Left renal cortex interstitium (tissue), 4 donors: ENCODE data around the gene F2RL3. TPM values are rescaled to one million over a fixed set of nuclear protein-coding genes. Genes with fewer than 3 reads are reported as not detected.
"Not testable (repeated sequence)": the region's sequence is repeated elsewhere in the genome, so short reads cannot be mapped to it uniquely, and the experiment has no call there.

Experiments
- DNase-seq, 4 donors: peaks; one replicate each; pipeline ENCODE4 v3.0.0-alpha.2; 2013; ENCODE audit warnings: low read depth in 4 of 4, low spot score in 2 of 4, missing footprints in 1 of 4
- polyA plus RNA-seq, 4 donors: library from polyadenylated mRNA; unstranded; fragments of 120-200 nt; gene quantifications; one replicate each; pipeline ENCODE4 v1.2.1, GENCODE V29; 2013; ENCODE audit not compliant: insufficient read length in 4 of 4

Gene F2RL3
- polyA plus RNA-seq, 4 donors: 0.96 to 1.3 (median 1.2) TPM

- DNase-seq: no peak
Observed at GRCh38 chr19:16917401-16917800, 28.6 kb downstream of the F2RL3 start.

GRCh38 chr19:16919496-16919895 lies 30.7 kb downstream of the F2RL3 start:
- DNase-seq: no peak

- no peak for DNase-seq
Observed at GRCh38 chr19:16920816-16921529, 32.2 kb downstream of the F2RL3 start.

- no peak for DNase-seq
Observed at GRCh38 chr19:16921766-16922591, 33.2 kb downstream of the F2RL3 start.

- DNase-seq: no peak
Observed at GRCh38 chr19:16922592-16922934, 33.8 kb downstream of the F2RL3 start.

- DNase-seq: no peak
Observed at GRCh38 chr19:16922949-16923348, 34.1 kb downstream of the F2RL3 start.

GRCh38 chr19:16927883-16928282 lies 39.1 kb downstream of the F2RL3 start:
- DNase-seq: no peak

GRCh38 chr19:16928351-16928750 lies 39.6 kb downstream of the F2RL3 start:
- no peak for DNase-seq

- DNase-seq: no peak
Observed at GRCh38 chr19:16928916-16929315, 40.1 kb downstream of the F2RL3 start.

- no peak for DNase-seq
Observed at GRCh38 chr19:16930753-16931152, 42.0 kb downstream of the F2RL3 start.

- DNase-seq: no peak
Observed at GRCh38 chr19:16931306-16931705, 42.5 kb downstream of the F2RL3 start.

- DNase-seq: no peak
Observed at GRCh38 chr19:16934489-16934888, 45.7 kb downstream of the F2RL3 start.

- DNase-seq: no peak
Observed at GRCh38 chr19:16936901-16937300, 48.1 kb downstream of the F2RL3 start.

- not testable (repeated sequence) for DNase-seq
Observed at GRCh38 chr19:16937796-16938195, 49.0 kb downstream of the F2RL3 start.

GRCh38 chr19:16938211-16938610 lies 49.4 kb downstream of the F2RL3 start:
- DNase-seq: no peak

- not testable (repeated sequence) for DNase-seq
Observed at GRCh38 chr19:16940063-16940462, 51.3 kb downstream of the F2RL3 start.

- DNase-seq: no peak
Observed at GRCh38 chr19:16940626-16941025, 51.8 kb downstream of the F2RL3 start.

Other genes starting within 250 kb of the F2RL3 start
- 100 to 1,000 TPM in 2 of 4 donors, 10 to 100 TPM in 2; 91.1 to 110 (median 100) TPM for gene SMIM7, start 228.9 kb upstream of the F2RL3 start, polyA plus RNA-seq
- 10 to 100 TPM in 1 of 4 donors, 1 to 10 TPM in 3; 6.0 to 12.7 (median 8.8) TPM for gene TMEM38A, start 227.9 kb upstream of the F2RL3 start, polyA plus RNA-seq
- under 1 TPM; 0.03 to 0.14 (median 0.09) TPM for gene NWD1, start 169.2 kb upstream of the F2RL3 start, polyA plus RNA-seq
- 10 to 100 TPM; 43.0 to 94.6 (median 68.0) TPM for gene SIN3B, start 59.6 kb upstream of the F2RL3 start, polyA plus RNA-seq
- gene CPAMD8, start 137.8 kb downstream of the F2RL3 start, polyA plus RNA-seq: 10 to 100 TPM; 32.8 to 61.5 (median 45.7) TPM
- 10 to 100 TPM; 11.7 to 17.0 (median 15.5) TPM for gene HAUS8, start 186.5 kb downstream of the F2RL3 start, polyA plus RNA-seq
- gene MYO9B, start 186.8 kb downstream of the F2RL3 start, polyA plus RNA-seq: 10 to 100 TPM; 45.2 to 74.4 (median 53.9) TPM